Measurements from ENCODE around the gene C12orf56.
A peak's percentile ranks its signal among the peaks of the same experiment; 100 is the strongest.

C12orf56 gene

DNA sequence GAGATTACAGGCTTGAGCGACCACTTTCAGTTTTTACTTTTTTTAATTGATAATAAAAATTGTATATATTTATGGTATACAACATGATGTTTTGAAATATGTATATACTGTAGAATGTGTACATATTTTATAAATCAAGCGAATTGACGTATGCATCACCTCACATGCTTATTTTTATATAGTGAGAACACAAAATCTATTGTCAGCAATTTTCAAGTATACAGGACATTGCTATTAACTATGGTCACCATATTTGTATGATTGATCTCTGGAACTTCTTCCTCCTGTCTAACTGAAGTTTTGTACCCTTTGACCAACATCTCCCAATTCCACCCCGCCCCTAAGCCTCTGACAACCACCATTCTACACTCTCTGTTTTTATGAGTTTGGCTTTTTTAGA, 112.1 kb downstream of the C12orf56 start:
- TF ChIP-seq, protein P1, sequence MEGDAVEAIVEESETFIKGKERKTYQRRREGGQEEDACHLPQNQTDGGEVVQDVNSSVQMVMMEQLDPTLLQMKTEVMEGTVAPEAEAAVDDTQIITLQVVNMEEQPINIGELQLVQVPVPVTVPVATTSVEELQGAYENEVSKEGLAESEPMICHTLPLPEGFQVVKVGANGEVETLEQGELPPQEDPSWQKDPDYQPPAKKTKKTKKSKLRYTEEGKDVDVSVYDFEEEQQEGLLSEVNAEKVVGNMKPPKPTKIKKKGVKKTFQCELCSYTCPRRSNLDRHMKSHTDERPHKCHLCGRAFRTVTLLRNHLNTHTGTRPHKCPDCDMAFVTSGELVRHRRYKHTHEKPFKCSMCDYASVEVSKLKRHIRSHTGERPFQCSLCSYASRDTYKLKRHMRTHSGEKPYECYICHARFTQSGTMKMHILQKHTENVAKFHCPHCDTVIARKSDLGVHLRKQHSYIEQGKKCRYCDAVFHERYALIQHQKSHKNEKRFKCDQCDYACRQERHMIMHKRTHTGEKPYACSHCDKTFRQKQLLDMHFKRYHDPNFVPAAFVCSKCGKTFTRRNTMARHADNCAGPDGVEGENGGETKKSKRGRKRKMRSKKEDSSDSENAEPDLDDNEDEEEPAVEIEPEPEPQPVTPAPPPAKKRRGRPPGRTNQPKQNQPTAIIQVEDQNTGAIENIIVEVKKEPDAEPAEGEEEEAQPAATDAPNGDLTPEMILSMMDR (IDR thresholded peaks at IDR 0.05; ENCODE audit: low read length, missing control alignments): no peak
- H3K4me3 ChIP-seq (replicated peaks; ENCODE audit: low read depth, low read length): no peak overlapping the region
- no peak for DNase-seq (ENCODE audit: low read depth)

DNA sequence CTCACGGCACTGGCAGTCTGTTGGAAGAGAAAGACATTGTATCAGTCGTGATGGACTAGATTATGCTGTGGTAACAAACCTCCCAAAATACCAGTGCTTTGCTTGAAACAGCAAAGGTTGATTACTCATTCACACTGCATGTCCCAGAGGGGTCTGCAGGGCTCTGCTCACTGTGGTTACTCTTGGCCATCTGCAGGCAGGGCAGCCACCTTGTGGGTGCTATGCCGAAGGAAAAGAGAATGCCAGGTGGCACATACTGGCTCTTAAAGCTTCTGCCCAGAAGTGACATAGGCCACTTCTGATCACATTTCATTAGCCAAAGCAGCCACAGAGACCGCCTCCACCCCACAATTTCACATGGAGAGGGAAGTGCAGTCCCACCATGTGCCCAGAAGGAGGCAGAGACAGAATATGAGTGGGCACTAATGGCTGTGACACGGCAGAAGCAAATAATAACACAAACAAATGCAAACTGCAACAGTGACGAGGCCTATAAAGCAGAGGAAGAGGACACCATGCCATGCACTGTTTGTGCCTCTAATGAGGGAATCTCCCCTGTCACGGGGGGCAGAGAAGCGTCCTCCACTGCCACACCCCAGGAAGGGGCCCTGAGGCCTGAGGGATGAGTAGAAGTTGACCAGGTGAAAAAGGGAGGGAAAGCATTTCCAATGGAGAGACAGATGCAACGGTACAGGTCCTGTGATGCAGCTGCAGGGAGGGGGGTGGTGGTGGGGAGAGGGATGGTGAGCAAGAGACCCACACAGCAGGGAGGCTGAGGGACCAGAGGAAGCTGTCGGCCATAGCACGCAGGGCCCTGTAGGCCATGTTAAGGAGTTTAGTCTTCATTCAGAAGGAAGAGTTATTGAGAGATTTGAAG, 116.8 kb downstream of the C12orf56 start:
- peak; percentile 38 for DNase-seq (ENCODE audit: low read depth)
- no peak overlapping the region for H3K4me3 ChIP-seq (replicated peaks; ENCODE audit: low read depth, low read length)
- TF ChIP-seq, protein P1 (IDR thresholded peaks at IDR 0.05; ENCODE audit: low read length, missing control alignments): peak; percentile 54

DNA sequence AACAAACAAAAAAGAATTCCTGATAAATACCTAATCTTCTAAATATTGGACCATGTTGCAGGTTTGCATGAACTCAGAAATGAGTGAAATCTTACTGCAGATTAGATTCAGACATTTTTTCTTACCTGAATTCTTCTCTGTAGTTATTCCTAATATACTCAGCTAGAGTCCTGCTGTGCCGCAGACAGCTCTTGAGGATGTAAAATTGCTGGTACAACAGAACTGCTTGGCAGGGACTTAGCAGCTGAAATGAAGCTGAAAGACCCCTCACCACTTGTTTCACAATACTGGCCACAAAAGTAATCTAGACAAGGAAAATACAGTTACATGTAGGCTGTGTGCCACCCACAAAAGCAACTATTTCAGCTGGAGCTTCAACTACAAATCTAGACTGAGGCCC, 120.1 kb downstream of the C12orf56 start:
- no peak overlapping the region for H3K4me3 ChIP-seq (replicated peaks; ENCODE audit: low read depth, low read length)
- TF ChIP-seq, protein P1 (IDR thresholded peaks at IDR 0.05; ENCODE audit: low read length, missing control alignments): no peak
- no peak for DNase-seq (ENCODE audit: low read depth)

DNA sequence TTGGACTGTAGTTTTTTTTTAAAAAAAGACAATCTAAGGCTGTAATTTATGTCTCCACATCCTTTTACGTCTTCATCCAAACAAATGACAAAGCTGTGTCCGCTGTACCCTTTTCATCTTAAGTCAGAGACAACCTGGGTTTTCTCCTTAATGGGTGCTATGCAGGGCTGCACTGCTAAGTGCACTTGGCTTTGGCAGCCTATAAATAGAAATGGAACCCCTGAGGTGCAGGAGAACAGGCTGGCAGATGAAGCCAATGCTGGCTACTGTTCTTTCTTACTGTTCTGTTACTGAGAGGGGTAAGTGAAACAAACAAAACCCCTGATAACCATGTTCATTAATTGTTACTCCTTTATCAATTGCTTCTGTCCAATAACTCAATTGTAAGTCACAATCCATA, 121.4 kb downstream of the C12orf56 start:
- TF ChIP-seq, protein P1 (IDR thresholded peaks at IDR 0.05; ENCODE audit: low read length, missing control alignments): no peak
- no peak overlapping the region for H3K4me3 ChIP-seq (replicated peaks; ENCODE audit: low read depth, low read length)
- DNase-seq (ENCODE audit: low read depth): no peak

DNA sequence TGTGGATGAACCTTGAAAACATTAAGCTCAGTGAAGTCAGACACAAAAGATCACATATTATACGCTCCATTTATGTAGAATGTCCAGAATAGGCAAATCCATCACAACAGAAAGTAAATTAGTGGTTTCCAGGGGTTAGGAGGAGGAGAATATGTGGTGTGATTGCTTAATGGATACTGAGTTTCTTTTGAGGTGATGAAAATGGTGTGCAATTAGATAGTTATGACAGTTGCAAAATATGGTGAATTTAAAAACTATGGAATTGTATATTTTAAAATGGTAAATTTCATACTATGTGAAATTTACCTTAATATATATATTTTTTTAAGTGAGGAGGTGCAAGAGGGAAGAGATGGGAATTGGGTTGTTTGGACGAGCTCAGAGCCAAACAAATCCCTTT, 122.1 kb downstream of the C12orf56 start:
- TF ChIP-seq, protein P1 (IDR thresholded peaks at IDR 0.05; ENCODE audit: low read length, missing control alignments): no peak
- no peak overlapping the region for H3K4me3 ChIP-seq (replicated peaks; ENCODE audit: low read depth, low read length)
- DNase-seq (ENCODE audit: low read depth): no peak

DNA sequence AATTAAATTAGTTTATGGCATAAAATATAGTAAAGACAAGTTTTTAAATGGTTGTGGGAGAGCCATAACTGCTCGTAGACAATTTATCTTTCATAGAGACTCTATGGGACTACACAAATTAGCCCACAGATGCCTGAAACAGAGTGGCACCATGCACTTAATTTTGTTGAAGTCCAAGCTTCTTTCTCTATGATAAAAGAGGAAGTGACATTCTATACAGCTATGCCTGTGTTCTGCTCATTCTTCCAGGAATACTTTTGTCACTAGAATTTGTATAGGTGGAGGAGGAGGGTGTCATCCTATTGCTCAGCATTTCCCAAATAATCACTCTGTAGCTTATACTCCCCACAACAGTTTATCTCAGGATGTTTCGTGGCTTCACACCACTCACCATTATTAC, 124.7 kb downstream of the C12orf56 start:
- H3K4me3 ChIP-seq (replicated peaks; ENCODE audit: low read depth, low read length): no peak overlapping the region
- no peak for DNase-seq (ENCODE audit: low read depth)
- TF ChIP-seq, protein P1 (IDR thresholded peaks at IDR 0.05; ENCODE audit: low read length, missing control alignments): no peak

DNA sequence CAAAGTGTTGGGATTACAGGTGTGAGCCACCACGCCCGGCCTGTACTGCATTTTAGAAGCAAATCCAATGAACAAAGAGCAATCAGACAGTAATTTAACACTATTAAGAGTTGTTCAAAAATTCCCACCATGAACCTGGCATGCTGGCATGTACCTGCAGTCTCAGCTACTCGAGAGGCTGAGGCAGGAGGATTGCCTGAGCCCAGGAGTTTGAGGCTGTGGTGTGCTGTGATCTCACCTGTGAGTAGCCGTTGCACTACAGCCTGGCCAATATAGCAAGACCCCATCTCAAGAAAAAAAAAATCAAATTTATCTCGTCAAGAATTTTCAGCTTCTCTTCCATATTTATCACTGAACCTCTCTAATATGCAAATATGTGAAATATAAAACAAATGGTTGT, 128.7 kb downstream of the C12orf56 start:
- TF ChIP-seq, protein P1 (IDR thresholded peaks at IDR 0.05; ENCODE audit: low read length, missing control alignments): no peak
- H3K4me3 ChIP-seq (replicated peaks; ENCODE audit: low read depth, low read length): no peak overlapping the region
- DNase-seq (ENCODE audit: low read depth): no peak

Data from fibroblast of pulmonary artery (primary cell).